A549 (cell line): ENCODE measurements around the gene ZNF331. TPM values are rescaled to one million over a fixed set of nuclear protein-coding genes. Genes with fewer than 3 reads are reported as not detected.

Experiments used
- ATAC-seq, 2 experiments: fragments of 200-7000 bp in 1 of 2; fragments of >200 bp in 1 of 2; cut with Nextera tagmentation in 1 of 2; cut with Tn5 transposase in 1 of 2; 3 replicates each; pipeline versions ENCODE4 v1.8.0 to v1.9.1; 2018 to 2020; ENCODE audit warnings: mild to moderate bottlenecking in 1 of 2, moderate library complexity in 1 of 2
- CTCF ChIA-PET: fragments of 300-600 bp; sonication (Branson Sonifier 250); formaldehyde crosslinking; extraction: SDS; loops from one replicate; lab custom pipeline; 2021; ENCODE audit warnings: antibody characterized with exemption, inconsistent platforms; lab: Yijun Ruan, JAX
- POLR2A ChIA-PET: fragments of 350-600 bp; formaldehyde crosslinking; extraction: SDS; loops from one replicate; lab custom pipeline; 2021; ENCODE audit warnings: antibody characterized with exemption, inconsistent platforms; lab: Yijun Ruan, JAX
- DNase-seq, 2 experiments: peaks; one replicate each; pipeline versions ENCODE4 v3.0.0 to v3.0.0-alpha.2; 2011 to 2016; ENCODE audit warnings: low read depth in 1 of 2, low spot score in 1 of 2
- FAIRE-seq: peaks from 2 replicates; lab custom pipeline; 2011; peaks lifted over from hg19 to GRCh38; lab: Jason Lieb, UNC
- H3K27ac ChIP-seq, 2 experiments: fragments of >200 bp; sonication (Bioruptor Twin); formaldehyde crosslinking; 3 replicates each; pipeline ENCODE4 v1.5.1; 2016 to 2017
- H3K4me1 ChIP-seq: fragments of >200 bp; sonication (Bioruptor Twin); formaldehyde crosslinking; 3 replicates; pipeline ENCODE4 v1.6.1; 2016
- H3K4me2 ChIP-seq: fragments of >200 bp; sonication (Bioruptor Twin); formaldehyde crosslinking; 3 replicates; pipeline ENCODE4 v1.6.1; 2016
- H3K4me3 ChIP-seq: fragments of >200 bp; sonication (Bioruptor Twin); formaldehyde crosslinking; 3 replicates; pipeline ENCODE4 v1.5.1; 2016
- H3K9me3 ChIP-seq: fragments of >200 bp; sonication (Bioruptor Twin); formaldehyde crosslinking; 3 replicates; pipeline ENCODE4 v1.6.1; 2016
- BHLHE40 ChIP-seq: IDR thresholded peaks from 2 replicates; pipeline ENCODE4 v1.6.1; 2012; ENCODE audit warnings: low read depth, low read length, inconsistent platforms
- CBX2 ChIP-seq: fragments of 200-600 bp; sonication (generic); IDR thresholded peaks from 2 replicates; pipeline ENCODE4 v1.6.1; 2016; ENCODE audit warnings: low read depth, mild to moderate bottlenecking, borderline replicate concordance
- CEBPB ChIP-seq, 2 experiments: fragments of >200 bp in 1 of 2; sonication (Bioruptor Twin) in 1 of 2; formaldehyde crosslinking in 1 of 2; IDR thresholded peaks; 2 replicates each; pipeline ENCODE4 v1.6.1; 2012 to 2016
- CHD4 ChIP-seq: fragments of 200-600 bp; sonication (generic); IDR thresholded peaks from 2 replicates; pipeline ENCODE4 v1.6.1; 2016; ENCODE audit warnings: antibody characterized with exemption, mild to moderate bottlenecking, borderline replicate concordance
- EHF ChIP-seq: fragments of 250-450 bp; sonication (Bioruptor Pico); IDR thresholded peaks from 2 replicates; pipeline ENCODE4 v1.5.0; 2020; ENCODE audit warnings: mild to moderate bottlenecking
- EP300 ChIP-seq, 2 experiments: fragments of >200 bp; sonication (Bioruptor Twin); formaldehyde crosslinking; IDR thresholded peaks; 2 replicates in 1 of 2; 3 replicates in 1 of 2; pipeline ENCODE4 v1.6.1; 2016 to 2017
- ESRRA ChIP-seq: fragments of 150-350 bp; IDR thresholded peaks from 2 replicates; pipeline ENCODE4 v1.6.1; 2014; ENCODE audit warnings: mild to moderate bottlenecking, low read length, borderline replicate concordance
- FOXS1 ChIP-seq: fragments of 250-450 bp; sonication (Bioruptor Pico); IDR thresholded peaks from 2 replicates; pipeline ENCODE4 v1.5.0; 2020; ENCODE audit warnings: mild to moderate bottlenecking, moderate library complexity
- HDAC2 ChIP-seq: fragments of 200-600 bp; sonication (generic); IDR thresholded peaks from 2 replicates; pipeline ENCODE4 v1.6.1; 2016
- HOXA7 ChIP-seq: fragments of 250-450 bp; sonication (Bioruptor Pico); IDR thresholded peaks from 2 replicates; pipeline ENCODE4 v1.5.0; 2020; ENCODE audit warnings: mild to moderate bottlenecking, moderate library complexity
- HOXB5 ChIP-seq: fragments of 250-450 bp; sonication (Bioruptor Pico); IDR thresholded peaks from 2 replicates; pipeline ENCODE4 v1.5.0; 2020; ENCODE audit warnings: mild to moderate bottlenecking, moderate library complexity
- KDM1A ChIP-seq: fragments of 200-600 bp; sonication (generic); IDR thresholded peaks from 2 replicates; pipeline ENCODE4 v1.6.1; 2016; ENCODE audit warnings: low read depth, mild to moderate bottlenecking
- KDM5A ChIP-seq: fragments of 200-600 bp; sonication (generic); IDR thresholded peaks from 2 replicates; pipeline ENCODE4 v1.6.1; 2016; ENCODE audit warnings: antibody characterized with exemption, mild to moderate bottlenecking
- RAD21 ChIP-seq, 2 experiments: fragments of >200 bp in 1 of 2; sonication (Bioruptor Twin) in 1 of 2; formaldehyde crosslinking in 1 of 2; IDR thresholded peaks in 1 of 2; conservative IDR thresholded peaks in 1 of 2; 2 replicates in 1 of 2; 3 replicates in 1 of 2; pipeline ENCODE4 v1.6.1; 2012 to 2018; ENCODE audit warnings: inconsistent platforms in 1 of 2
- ZC3H11A ChIP-seq: fragments of 450-650 bp; IDR thresholded peaks from 2 replicates; pipeline ENCODE4 v1.6.1; 2014; ENCODE audit warnings: antibody characterized with exemption, mild to moderate bottlenecking
- ZNF302 ChIP-seq: fragments of 250-450 bp; sonication (Bioruptor Pico); IDR thresholded peaks from 2 replicates; pipeline ENCODE4 v1.9.0; 2021; ENCODE audit warnings: inconsistent platforms, mild to moderate bottlenecking, moderate library complexity
- WGBS: methylation state at CpG from one replicate; pipeline ENCODE4 v1.1.6; 2017; ENCODE audit errors: missing lambda C conversion rate; 5-methylcytosine and 5-hydroxymethylcytosine counted together
- polyA plus RNA-seq, 4 experiments: library from polyadenylated mRNA; depleted of rRNA in 3 of 4; stranded (reverse); fragments of >200 nt; fragmentation: RNase III in 1 of 4; extraction: RNeasy Plus Mini Kit Qiagen cat#74134 plus additional on column Dnase treatment in 1 of 4; gene quantifications; 2 replicates in 3 of 4; 3 replicates in 1 of 4; pipeline ENCODE4 v1.2.3, GENCODE V29; 2011 to 2017
- TF ChIP-seq, protein P1 (sequence below): fragments of 250-450 bp; sonication (Bioruptor Pico); IDR thresholded peaks from 2 replicates; pipeline ENCODE4 v1.5.0; 2020; ENCODE audit warnings: low read depth, mild to moderate bottlenecking, moderate library complexity
- TF ChIP-seq, protein P2 (sequence below): IDR thresholded peaks from 2 replicates; pipeline ENCODE4 v1.6.1; 2012

The ZNF331 gene
- polyA plus RNA-seq, 2 of the 4 experiments (the other 2 are of a cell fraction): 14.5 to 18.1 TPM

DNA sequence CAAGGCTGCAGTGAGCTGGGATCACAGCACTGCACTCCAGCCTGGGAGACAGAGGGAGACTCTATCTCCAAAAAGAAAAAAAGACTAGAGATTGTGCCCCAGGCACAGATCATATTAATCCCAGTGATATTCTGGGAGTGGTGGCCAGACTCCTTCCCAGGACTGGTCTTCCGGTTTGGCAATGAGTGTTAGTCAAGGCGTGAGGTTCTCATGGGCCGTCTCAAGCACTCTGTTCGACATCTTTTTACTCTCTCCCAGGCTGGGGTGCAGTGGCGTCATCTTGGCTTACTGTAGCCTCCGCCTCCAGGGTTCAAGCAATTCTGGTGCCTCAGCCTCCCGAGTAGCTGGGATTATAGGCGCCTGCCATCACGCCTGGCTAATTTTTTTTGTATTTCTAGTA, 88.5 kb downstream of the ZNF331 start:
- no peak for ATAC-seq
- POLR2A ChIA-PET: interaction anchor here (0.6 kb wide), 1 partner anchor 69 kb away, joined by 3 read pairs; no protein-coding TSS in a partner anchor
- H3K9me3 ChIP-seq: peaks cover 60% of the 10 kb centered on the region
- no peak overlapping the region for H3K4me2 ChIP-seq
- FAIRE-seq: no peak
- TF ChIP-seq RAD21 (conservative IDR thresholded peaks at IDR 0.05 in 1 of 2, IDR thresholded peaks at IDR 0.05 in 1 of 2) (no peak), CEBPB (IDR thresholded peaks at IDR 0.05) (no peak), FOXS1 (CRISPR knock-in tag) (no peak), ESRRA (no peak), BHLHE40 (no peak), HDAC2 (no peak), CBX2 (no peak), ZNF302 (CRISPR knock-in tag) (no peak), ZC3H11A (no peak), CHD4 (no peak), KDM1A (no peak), EP300 (IDR thresholded peaks at IDR 0.05) (no peak), HOXB5 (CRISPR knock-in tag) (no peak), KDM5A (no peak)
- TF ChIP-seq, protein P1, sequence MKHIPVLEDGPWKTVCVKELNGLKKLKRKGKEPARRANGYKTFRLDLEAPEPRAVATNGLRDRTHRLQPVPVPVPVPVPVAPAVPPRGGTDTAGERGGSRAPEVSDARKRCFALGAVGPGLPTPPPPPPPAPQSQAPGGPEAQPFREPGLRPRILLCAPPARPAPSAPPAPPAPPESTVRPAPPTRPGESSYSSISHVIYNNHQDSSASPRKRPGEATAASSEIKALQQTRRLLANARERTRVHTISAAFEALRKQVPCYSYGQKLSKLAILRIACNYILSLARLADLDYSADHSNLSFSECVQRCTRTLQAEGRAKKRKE (CRISPR knock-in tag): no peak
- no peaks in the 10 kb centered on the region for H3K4me1 ChIP-seq
- WGBS: 46% methylated on average over 9 of the region's 9 CpGs
- CTCF ChIA-PET: no interaction called here
- DNase-seq: no peak
- no peak overlapping the region for H3K4me3 ChIP-seq
- no peak overlapping the region for H3K27ac ChIP-seq

DNA sequence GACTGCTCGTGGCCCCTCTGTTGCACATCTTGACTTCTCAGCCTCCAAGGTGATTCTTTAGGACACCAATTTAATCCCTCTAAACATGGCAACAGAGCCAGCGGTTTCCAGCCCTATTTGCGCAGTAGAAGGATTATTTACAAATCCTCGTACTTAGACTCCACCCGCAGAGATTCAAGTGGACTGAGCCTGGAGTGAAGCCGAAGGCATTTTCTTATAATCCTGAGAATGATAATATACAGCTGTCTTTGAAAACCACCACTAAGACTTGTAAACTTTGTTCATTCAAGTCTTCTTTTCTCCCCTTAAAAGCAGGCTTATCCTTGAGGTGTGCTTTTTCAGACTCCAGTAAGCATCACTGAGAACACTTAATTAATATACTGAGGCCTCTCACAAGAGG, 89.0 kb downstream of the ZNF331 start:
- TF ChIP-seq EP300 (IDR thresholded peaks at IDR 0.05): no peak
- TF ChIP-seq, protein P2, sequence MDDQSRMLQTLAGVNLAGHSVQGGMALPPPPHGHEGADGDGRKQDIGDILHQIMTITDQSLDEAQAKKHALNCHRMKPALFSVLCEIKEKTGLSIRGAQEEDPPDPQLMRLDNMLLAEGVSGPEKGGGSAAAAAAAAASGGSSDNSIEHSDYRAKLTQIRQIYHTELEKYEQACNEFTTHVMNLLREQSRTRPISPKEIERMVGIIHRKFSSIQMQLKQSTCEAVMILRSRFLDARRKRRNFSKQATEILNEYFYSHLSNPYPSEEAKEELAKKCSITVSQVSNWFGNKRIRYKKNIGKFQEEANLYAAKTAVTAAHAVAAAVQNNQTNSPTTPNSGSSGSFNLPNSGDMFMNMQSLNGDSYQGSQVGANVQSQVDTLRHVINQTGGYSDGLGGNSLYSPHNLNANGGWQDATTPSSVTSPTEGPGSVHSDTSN: no peak
- no peak for TF ChIP-seq EHF (CRISPR knock-in tag)
- no peak for TF ChIP-seq HOXA7 (CRISPR knock-in tag)
- peaks cover 61% of the 10 kb centered on the region for H3K9me3 ChIP-seq
- ATAC-seq (no peak), FAIRE-seq (no peak), DNase-seq (no peak)
- POLR2A ChIA-PET: no interaction called here
- WGBS: 23% methylated on average over 6 of the region's 6 CpGs
- H3K27ac ChIP-seq: no peak overlapping the region
- H3K4me2 ChIP-seq: no peak overlapping the region
- no peaks in the 10 kb centered on the region for H3K4me1 ChIP-seq
- CTCF ChIA-PET: no interaction called here
- H3K4me3 ChIP-seq: no peak overlapping the region

Other genes starting within 250 kb of the ZNF331 start
- gene ZNF845, start 204.4 kb upstream of the ZNF331 start, polyA plus RNA-seq (2011; rRNA removed): 8.3 and 8.4 TPM in 2 replicates
- 3.3 to 3.7 TPM (median 3.5 TPM) in 3 replicates for gene ZNF845, start 204.4 kb upstream of the ZNF331 start, polyA plus RNA-seq (2017; fragmentation: RNase III; extraction: RNeasy Plus Mini Kit Qiagen cat#74134 plus additional on column Dnase treatment)
- gene ZNF525, start 172.4 kb upstream of the ZNF331 start, polyA plus RNA-seq (2011; rRNA removed): 1.00 and 1.3 TPM in 2 replicates
- gene ZNF525, start 172.4 kb upstream of the ZNF331 start, polyA plus RNA-seq (2017; fragmentation: RNase III; extraction: RNeasy Plus Mini Kit Qiagen cat#74134 plus additional on column Dnase treatment): 0.12 to 0.46 TPM (median 0.41 TPM) in 3 replicates
- gene ZNF765, start 143.0 kb upstream of the ZNF331 start, polyA plus RNA-seq (2011; rRNA removed): 8.3 and 9.0 TPM in 2 replicates
- gene ZNF765, start 143.0 kb upstream of the ZNF331 start, polyA plus RNA-seq (2017; fragmentation: RNase III; extraction: RNeasy Plus Mini Kit Qiagen cat#74134 plus additional on column Dnase treatment): 4.4 to 5.1 TPM (median 4.8 TPM) in 3 replicates
- 18.7 and 21.4 TPM in 2 replicates for gene ZNF761, start 106.2 kb upstream of the ZNF331 start, polyA plus RNA-seq (2011; rRNA removed)
- gene ZNF761, start 106.2 kb upstream of the ZNF331 start, polyA plus RNA-seq (2017; fragmentation: RNase III; extraction: RNeasy Plus Mini Kit Qiagen cat#74134 plus additional on column Dnase treatment): 6.6 to 7.9 TPM (median 7.4 TPM) in 3 replicates
- gene ZNF813, start 70.4 kb upstream of the ZNF331 start, polyA plus RNA-seq (2011; rRNA removed): 0.57 and 0.78 TPM in 2 replicates
- 0.30 to 0.67 TPM (median 0.63 TPM) in 3 replicates for gene ZNF813, start 70.4 kb upstream of the ZNF331 start, polyA plus RNA-seq (2017; fragmentation: RNase III; extraction: RNeasy Plus Mini Kit Qiagen cat#74134 plus additional on column Dnase treatment)
- gene DPRX, start 93.9 kb downstream of the ZNF331 start, polyA plus RNA-seq (2011; rRNA removed): not detected in 2 replicates
- not detected in 3 replicates for gene DPRX, start 93.9 kb downstream of the ZNF331 start, polyA plus RNA-seq (2017; fragmentation: RNase III; extraction: RNeasy Plus Mini Kit Qiagen cat#74134 plus additional on column Dnase treatment)